SK-N-SH (cell line): ENCODE results near the gene CDC25A. TPM values are rescaled to one million over a fixed set of nuclear protein-coding genes. Genes with fewer than 3 reads are reported as not detected.

Experiments used
- CTCF ChIA-PET: fragments of 300-600, 350-600 bp; formaldehyde crosslinking; extraction: SDS; loops from one replicate; lab custom pipeline; 2021; lab: Yijun Ruan, JAX
- POLR2A ChIA-PET: fragments of 350-600 bp; sonication (Branson Sonifier 250); formaldehyde crosslinking; extraction: SDS; loops from one replicate; lab custom pipeline; 2020; ENCODE audit warnings: antibody characterized with exemption, inconsistent platforms; lab: Yijun Ruan, JAX
- DNase-seq: peaks from one replicate; pipeline ENCODE4 v3.0.0; 2012
- H2AFZ ChIP-seq: fragments of 200-600 bp; sonication (generic); 2 replicates; pipeline ENCODE4 v1.8.1; 2016; ENCODE audit warnings: antibody characterized with exemption, mild to moderate bottlenecking, low read depth
- H3F3A ChIP-seq: fragments of 200-600 bp; sonication (generic); replicated peaks from 2 replicates; pipeline ENCODE3; 2016; ENCODE audit warnings: antibody characterized with exemption, mild to moderate bottlenecking; ENCODE audit not compliant: insufficient read depth
- H3K27ac ChIP-seq, 2 experiments: fragments of 200-500 bp in 1 of 2; fragments of 200-600 bp in 1 of 2; sonication (Bioruptor generic) in 1 of 2; sonication (generic), shearing (Covaris generic) in 1 of 2; 2 replicates each; pipeline versions ENCODE4 v1.5.1 to v1.6.1; 2014 to 2016; ENCODE audit warnings: low read depth in 2 of 2, inconsistent platforms in 1 of 2, low read length in 1 of 2, mild to moderate bottlenecking in 1 of 2, mixed read lengths in 1 of 2
- H3K27me3 ChIP-seq: fragments of 200-600 bp; sonication (generic), shearing (Covaris generic); 2 replicates; pipeline ENCODE4 v1.6.1; 2016; ENCODE audit warnings: mixed run types; ENCODE audit not compliant: insufficient read depth
- H3K36me3 ChIP-seq, 2 experiments: fragments of 200-500 bp in 1 of 2; fragments of 200-600 bp in 1 of 2; sonication (Bioruptor generic) in 1 of 2; sonication (generic) in 1 of 2; replicated peaks in 1 of 2; 2 replicates each; pipeline versions ENCODE3 to v1.5.1; 2014 to 2016; ENCODE audit warnings: low read length in 1 of 2, mild to moderate bottlenecking in 1 of 2; ENCODE audit not compliant: insufficient read depth in 2 of 2, control insufficient read depth in 1 of 2
- H3K4me1 ChIP-seq, 2 experiments: fragments of 200-500 bp in 1 of 2; fragments of 200-600 bp in 1 of 2; sonication (Bioruptor generic) in 1 of 2; sonication (generic), shearing (Covaris generic) in 1 of 2; 2 replicates each; pipeline versions ENCODE4 v1.5.1 to v1.6.1; 2014 to 2016; ENCODE audit warnings: low read depth in 1 of 2, low read length in 1 of 2, mixed run types in 1 of 2; ENCODE audit not compliant: insufficient read depth in 2 of 2, control insufficient read depth in 1 of 2
- H3K4me2 ChIP-seq: fragments of 200-600 bp; sonication (generic), shearing (Covaris generic); 2 replicates; pipeline ENCODE4 v1.6.1; 2017; ENCODE audit warnings: mixed run types
- H3K4me3 ChIP-seq, 2 experiments: fragments of 200-500 bp in 1 of 2; fragments of 200-600 bp in 1 of 2; sonication (Bioruptor generic) in 1 of 2; sonication (generic), shearing (Covaris generic) in 1 of 2; 2 replicates each; pipeline versions ENCODE4 v1.5.1 to v1.8.1; 2014 to 2016; ENCODE audit warnings: low read depth in 2 of 2, inconsistent platforms in 1 of 2, low read length in 1 of 2, mild to moderate bottlenecking in 1 of 2, mixed read lengths in 1 of 2, moderate library complexity in 1 of 2
- H3K79me2 ChIP-seq: fragments of 200-600 bp; sonication (generic); 2 replicates; pipeline ENCODE4 v1.8.1; 2017; ENCODE audit warnings: mild to moderate bottlenecking; ENCODE audit not compliant: insufficient read depth
- H3K9ac ChIP-seq: fragments of 200-600 bp; sonication (generic); 2 replicates; pipeline ENCODE4 v1.6.1; 2017; ENCODE audit warnings: mixed run types
- H3K9me2 ChIP-seq: fragments of 200-600 bp; sonication (generic); 2 replicates; pipeline ENCODE4 v1.6.1; 2017; ENCODE audit warnings: mixed run types
- H3K9me3 ChIP-seq: fragments of 200-600 bp; sonication (generic); 2 replicates; pipeline ENCODE4 v1.6.1; 2017; ENCODE audit warnings: mixed run types, mild to moderate bottlenecking, moderate library complexity
- H4K20me1 ChIP-seq: fragments of 200-600 bp; sonication (generic); 2 replicates; pipeline ENCODE4 v1.6.1; 2017; ENCODE audit warnings: mild to moderate bottlenecking, mixed run types; ENCODE audit not compliant: insufficient read depth
- EP300 ChIP-seq, 2 experiments: IDR thresholded peaks; 2 replicates each; pipeline versions ENCODE4 v1.4.0 to v1.6.1; 2012; ENCODE audit warnings: borderline replicate concordance in 1 of 2, low read depth in 1 of 2, low read length in 1 of 2
- FOXM1 ChIP-seq: IDR thresholded peaks from 2 replicates; pipeline ENCODE4 v1.4.0; 2012; ENCODE audit warnings: low read depth, mild to moderate bottlenecking
- JUND ChIP-seq: IDR thresholded peaks from 2 replicates; pipeline ENCODE4 v1.4.0; 2012
- MEF2A ChIP-seq: IDR thresholded peaks from 2 replicates; pipeline ENCODE4 v1.4.0; 2012; ENCODE audit warnings: low read depth, borderline replicate concordance
- RAD21 ChIP-seq: IDR thresholded peaks from 2 replicates; pipeline ENCODE4 v1.6.1; 2012; ENCODE audit warnings: mild to moderate bottlenecking, low read length
- TAF1 ChIP-seq: IDR thresholded peaks from 2 replicates; pipeline ENCODE4 v1.6.1; 2012; ENCODE audit warnings: low read depth, mild to moderate bottlenecking, low read length, moderate library complexity, borderline replicate concordance
- TEAD4 ChIP-seq: IDR thresholded peaks from 2 replicates; pipeline ENCODE4 v1.4.0; 2012; ENCODE audit warnings: mild to moderate bottlenecking, borderline replicate concordance; ENCODE audit not compliant: insufficient read depth
- USF1 ChIP-seq: IDR thresholded peaks from 2 replicates; pipeline ENCODE4 v1.4.0; 2012; ENCODE audit warnings: low read depth, borderline replicate concordance
- WGBS: methylation state at CpG from one replicate; pipeline ENCODE4 v1.1.6; 2017; ENCODE audit warnings: low lambda C conversion rate; 5-methylcytosine and 5-hydroxymethylcytosine counted together
- polyA plus RNA-seq, 3 experiments: library from polyadenylated mRNA; depleted of rRNA; stranded (reverse); fragments of >200 nt; gene quantifications; 2 replicates each; pipeline ENCODE4 v1.2.3, GENCODE V29; 2012
- TF ChIP-seq, protein P1 (sequence below): IDR thresholded peaks from 2 replicates; pipeline ENCODE4 v1.6.1; 2012; ENCODE audit warnings: mild to moderate bottlenecking, low read depth, low read length, moderate library complexity
- TF ChIP-seq, protein P2 (sequence below): IDR thresholded peaks from 2 replicates; pipeline ENCODE4 v1.4.0; 2012; ENCODE audit warnings: low read depth

Gene CDC25A
- polyA plus RNA-seq, 1 of the 3 experiments (the other 2 are of a cell fraction): 3.3 TPM

- peaks cover 51% of the 10 kb centered on the region for H3K79me2 ChIP-seq
- no peak overlapping the region for H3K9ac ChIP-seq
- H3K36me3 ChIP-seq: peaks cover 48 to 52% of the 10 kb centered on the region in 2 experiments
- 67% methylated on average over 2 of the region's 2 CpGs for WGBS
- H3K27me3 ChIP-seq: no peaks in the 10 kb centered on the region
- H3K4me1 ChIP-seq: peaks cover 0 to 12% of the 10 kb centered on the region in 2 experiments; a peak in 1 of 4 replicates
- DNase-seq: no peak
- H4K20me1 ChIP-seq: no peaks in the 10 kb centered on the region
- CTCF ChIA-PET: interaction anchor here (0.7 to 1.6 kb wide), 2 partner anchors 252 to 662 kb away, joined by 3 to 8 read pairs; no protein-coding TSS in a partner anchor
- no peak overlapping the region for H3K4me3 ChIP-seq
- no peak overlapping the region for H3K4me2 ChIP-seq
- POLR2A ChIA-PET: no interaction called here
- H3K9me3 ChIP-seq: no peaks in the 10 kb centered on the region
- H2AFZ ChIP-seq: no peak overlapping the region
- no peak overlapping the region for H3K27ac ChIP-seq
- H3K9me2 ChIP-seq: no peaks in the 10 kb centered on the region
- TF ChIP-seq TAF1: no peak
- no peaks in the 10 kb centered on the region for H3F3A ChIP-seq
Measured at GRCh38 chr3:48184299-48184698, 3.9 kb downstream of the CDC25A start.

GRCh38 chr3:48180531-48181253 is 7.5 kb downstream of the CDC25A start:
- Histone ChIP-seq H3K27ac (no peak overlapping the region; a peak in 1 of 4 replicates), H3F3A (no peaks in the 10 kb centered on the region), H3K4me1 (no peaks in the 10 kb centered on the region), H3K79me2 (peaks cover 33% of the 10 kb centered on the region; the same call in 1 of the 2 replicates), H4K20me1 (no peaks in the 10 kb centered on the region), H3K4me3 (no peak overlapping the region), H3K9me3 (no peaks in the 10 kb centered on the region), H3K36me3 (peaks cover 56 to 73% of the 10 kb centered on the region in 2 experiments), H3K4me2 (no peak overlapping the region), H3K9ac (no peak overlapping the region), H2AFZ (no peak overlapping the region), H3K27me3 (no peaks in the 10 kb centered on the region), H3K9me2 (no peaks in the 10 kb centered on the region)
- ChIA-PET CTCF (interaction anchor here (0.9 to 1.3 kb wide), 3 partner anchors 14 to 343 kb away, joined by 3 to 9 read pairs (median 5); no protein-coding TSS in a partner anchor), POLR2A (no interaction called here)
- TF ChIP-seq RAD21 (no peak), JUND (no peak), FOXM1 (no peak), EP300 (IDR thresholded peaks at IDR 0.05; ENCODE audit: borderline replicate concordance in 1 of 2, low read depth in 1 of 2, low read length in 1 of 2) (no peak), MEF2A (no peak), USF1 (no peak), TEAD4 (no peak)
- TF ChIP-seq, protein P1, sequence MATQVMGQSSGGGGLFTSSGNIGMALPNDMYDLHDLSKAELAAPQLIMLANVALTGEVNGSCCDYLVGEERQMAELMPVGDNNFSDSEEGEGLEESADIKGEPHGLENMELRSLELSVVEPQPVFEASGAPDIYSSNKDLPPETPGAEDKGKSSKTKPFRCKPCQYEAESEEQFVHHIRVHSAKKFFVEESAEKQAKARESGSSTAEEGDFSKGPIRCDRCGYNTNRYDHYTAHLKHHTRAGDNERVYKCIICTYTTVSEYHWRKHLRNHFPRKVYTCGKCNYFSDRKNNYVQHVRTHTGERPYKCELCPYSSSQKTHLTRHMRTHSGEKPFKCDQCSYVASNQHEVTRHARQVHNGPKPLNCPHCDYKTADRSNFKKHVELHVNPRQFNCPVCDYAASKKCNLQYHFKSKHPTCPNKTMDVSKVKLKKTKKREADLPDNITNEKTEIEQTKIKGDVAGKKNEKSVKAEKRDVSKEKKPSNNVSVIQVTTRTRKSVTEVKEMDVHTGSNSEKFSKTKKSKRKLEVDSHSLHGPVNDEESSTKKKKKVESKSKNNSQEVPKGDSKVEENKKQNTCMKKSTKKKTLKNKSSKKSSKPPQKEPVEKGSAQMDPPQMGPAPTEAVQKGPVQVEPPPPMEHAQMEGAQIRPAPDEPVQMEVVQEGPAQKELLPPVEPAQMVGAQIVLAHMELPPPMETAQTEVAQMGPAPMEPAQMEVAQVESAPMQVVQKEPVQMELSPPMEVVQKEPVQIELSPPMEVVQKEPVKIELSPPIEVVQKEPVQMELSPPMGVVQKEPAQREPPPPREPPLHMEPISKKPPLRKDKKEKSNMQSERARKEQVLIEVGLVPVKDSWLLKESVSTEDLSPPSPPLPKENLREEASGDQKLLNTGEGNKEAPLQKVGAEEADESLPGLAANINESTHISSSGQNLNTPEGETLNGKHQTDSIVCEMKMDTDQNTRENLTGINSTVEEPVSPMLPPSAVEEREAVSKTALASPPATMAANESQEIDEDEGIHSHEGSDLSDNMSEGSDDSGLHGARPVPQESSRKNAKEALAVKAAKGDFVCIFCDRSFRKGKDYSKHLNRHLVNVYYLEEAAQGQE: no peak
- TF ChIP-seq, protein P2, sequence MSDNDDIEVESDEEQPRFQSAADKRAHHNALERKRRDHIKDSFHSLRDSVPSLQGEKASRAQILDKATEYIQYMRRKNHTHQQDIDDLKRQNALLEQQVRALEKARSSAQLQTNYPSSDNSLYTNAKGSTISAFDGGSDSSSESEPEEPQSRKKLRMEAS: no peak
- WGBS: 93% methylated on average over 5 of the region's 5 CpGs
- no peak for DNase-seq
